ENCODE results near the gene TASP1.

TASP1 gene

GRCh38 chr20:13340088-13340487 is 298.6 kb downstream of the TASP1 start:
- no peak for DNase-seq
